KOPT-K1 (cell line): ENCODE results near the gene AOPEP.

Source experiments
- H3K27ac ChIP-seq: fragments of 200-600 bp; sonication (generic); 2 replicates; pipeline ENCODE4 v1.5.1; 2016; ENCODE audit warnings: antibody characterized with exemption, mild to moderate bottlenecking, low read depth, low read length; ENCODE audit not compliant: poor library complexity, severe bottlenecking
- H3K36me3 ChIP-seq: fragments of 200-600 bp; sonication (generic); 2 replicates; pipeline ENCODE4 v1.5.1; 2017; ENCODE audit warnings: antibody characterized with exemption, mild to moderate bottlenecking, low read length, moderate library complexity; ENCODE audit not compliant: insufficient read depth
- H3K9me3 ChIP-seq: fragments of 200-600 bp; sonication (generic); 2 replicates; pipeline ENCODE4 v1.5.1; 2017; ENCODE audit warnings: antibody characterized with exemption, low read length, mild to moderate bottlenecking; ENCODE audit not compliant: insufficient read depth, poor library complexity, severe bottlenecking

The AOPEP gene

DNA sequence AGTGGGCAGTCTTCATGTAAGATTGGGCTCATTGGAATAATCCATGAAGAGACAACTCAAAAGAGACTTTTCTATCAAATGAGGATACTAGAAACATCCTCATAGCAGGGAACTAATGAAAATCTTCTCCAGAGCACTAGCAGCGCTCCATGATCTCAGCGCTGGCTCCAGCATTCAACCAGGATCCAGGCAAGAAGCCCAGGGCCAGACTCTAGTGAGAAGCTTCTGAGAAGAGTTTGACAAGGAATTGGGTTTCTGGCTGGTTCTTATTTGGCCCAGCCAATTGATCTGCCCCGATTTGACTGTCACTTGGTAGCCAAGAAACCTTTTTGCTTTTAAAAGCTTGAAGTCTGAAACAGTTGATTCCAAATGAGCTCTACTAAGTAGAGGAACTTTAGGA is 60.1 kb downstream of the AOPEP start:
- Histone ChIP-seq H3K9me3 (no peaks in the 10 kb centered on the region), H3K36me3 (no peaks in the 10 kb centered on the region), H3K27ac (peak overlapping the region; percentile 34)

DNA sequence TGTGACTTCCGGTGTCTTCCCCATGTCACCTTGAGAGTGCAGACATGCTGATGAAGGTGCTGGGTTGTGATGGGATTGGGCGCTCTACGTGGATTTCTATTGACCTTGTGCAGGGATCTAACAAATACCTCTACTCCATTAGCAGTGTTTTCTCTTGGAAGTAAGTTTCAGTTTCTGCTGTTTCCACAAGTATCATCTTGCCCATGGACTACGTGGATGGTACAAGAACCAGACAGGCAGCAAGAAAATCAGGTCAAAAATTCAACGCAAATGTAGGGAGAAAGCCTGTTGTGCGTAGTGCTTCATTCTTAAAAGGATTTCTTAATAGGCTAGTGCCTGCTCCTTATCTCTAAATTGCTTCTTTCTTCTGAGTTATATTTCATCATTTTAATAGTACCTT is 60.8 kb downstream of the AOPEP start:
- no peak overlapping the region for H3K27ac ChIP-seq
- no peaks in the 10 kb centered on the region for H3K9me3 ChIP-seq
- H3K36me3 ChIP-seq: no peaks in the 10 kb centered on the region

DNA sequence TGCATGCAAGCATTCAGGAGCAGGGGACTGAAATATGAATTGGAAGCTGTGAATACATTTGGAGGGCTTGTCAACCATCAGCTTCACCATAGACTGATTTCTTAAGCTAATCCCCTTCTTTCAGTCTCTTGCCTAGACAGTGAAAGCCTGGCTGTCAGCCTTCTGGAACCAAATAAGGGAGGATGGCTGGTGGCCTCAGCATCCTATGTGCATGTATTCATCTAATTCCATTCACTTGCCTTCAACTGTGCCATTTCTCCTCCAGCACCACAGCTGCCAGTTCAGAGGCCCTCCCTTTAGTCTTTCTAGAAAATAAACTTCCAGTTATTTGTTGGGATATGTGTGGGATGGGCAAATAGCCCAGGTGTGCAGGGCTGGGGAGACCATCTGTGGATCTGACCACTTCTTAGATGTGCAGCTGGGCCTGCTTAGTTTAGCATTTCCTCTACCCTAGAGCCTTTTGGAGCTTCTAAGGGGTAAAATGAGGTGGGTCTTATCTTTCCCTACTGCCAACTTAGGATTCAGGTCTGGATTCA is 62.1 kb downstream of the AOPEP start:
- Histone ChIP-seq H3K36me3 (no peaks in the 10 kb centered on the region; the same call in 1 of the 2 replicates), H3K27ac (no peak overlapping the region), H3K9me3 (no peaks in the 10 kb centered on the region)

DNA sequence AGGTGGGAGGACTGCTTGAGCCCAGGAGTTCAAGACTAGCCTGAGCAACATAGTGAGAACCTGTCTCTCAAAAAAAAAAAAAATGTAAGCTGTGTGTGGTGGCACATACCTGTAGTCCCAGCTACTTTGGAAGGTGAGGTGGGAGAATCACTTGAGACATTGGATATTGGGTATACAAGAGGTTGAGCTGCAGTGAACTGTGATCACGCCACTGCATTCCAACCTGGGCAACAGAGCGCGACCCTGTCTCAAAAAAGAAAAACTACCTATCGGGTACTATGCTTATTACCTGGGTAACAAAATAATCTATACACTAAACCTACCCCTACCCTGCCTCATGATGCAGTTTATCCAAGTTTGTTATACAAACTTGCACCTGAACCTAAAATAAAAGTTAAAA is 64.9 kb downstream of the AOPEP start:
- Histone ChIP-seq H3K36me3 (no peaks in the 10 kb centered on the region; the same call in 1 of the 2 replicates), H3K9me3 (no peaks in the 10 kb centered on the region), H3K27ac (no peak overlapping the region)

DNA sequence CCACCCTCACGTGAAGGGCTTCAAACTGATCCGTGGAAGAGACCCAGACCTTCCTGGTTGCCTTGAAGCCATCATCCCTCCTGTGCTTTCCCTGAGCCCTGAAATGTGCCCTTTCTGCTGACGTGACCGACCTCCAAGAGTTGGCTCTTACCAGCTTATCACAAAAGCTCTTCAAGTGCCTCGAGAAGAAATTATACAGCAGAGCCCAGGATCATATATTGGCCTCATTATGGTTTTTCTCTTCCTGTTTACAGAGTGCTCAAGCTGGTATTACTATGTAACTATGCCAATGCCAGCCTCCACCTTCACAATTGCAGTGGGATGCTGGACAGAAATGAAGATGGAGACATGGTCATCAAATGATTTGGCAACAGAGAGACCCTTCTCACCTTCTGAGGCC is 66.0 kb downstream of the AOPEP start:
- Histone ChIP-seq H3K27ac (no peak overlapping the region), H3K9me3 (no peaks in the 10 kb centered on the region), H3K36me3 (no peaks in the 10 kb centered on the region; the same call in 1 of the 2 replicates)

DNA sequence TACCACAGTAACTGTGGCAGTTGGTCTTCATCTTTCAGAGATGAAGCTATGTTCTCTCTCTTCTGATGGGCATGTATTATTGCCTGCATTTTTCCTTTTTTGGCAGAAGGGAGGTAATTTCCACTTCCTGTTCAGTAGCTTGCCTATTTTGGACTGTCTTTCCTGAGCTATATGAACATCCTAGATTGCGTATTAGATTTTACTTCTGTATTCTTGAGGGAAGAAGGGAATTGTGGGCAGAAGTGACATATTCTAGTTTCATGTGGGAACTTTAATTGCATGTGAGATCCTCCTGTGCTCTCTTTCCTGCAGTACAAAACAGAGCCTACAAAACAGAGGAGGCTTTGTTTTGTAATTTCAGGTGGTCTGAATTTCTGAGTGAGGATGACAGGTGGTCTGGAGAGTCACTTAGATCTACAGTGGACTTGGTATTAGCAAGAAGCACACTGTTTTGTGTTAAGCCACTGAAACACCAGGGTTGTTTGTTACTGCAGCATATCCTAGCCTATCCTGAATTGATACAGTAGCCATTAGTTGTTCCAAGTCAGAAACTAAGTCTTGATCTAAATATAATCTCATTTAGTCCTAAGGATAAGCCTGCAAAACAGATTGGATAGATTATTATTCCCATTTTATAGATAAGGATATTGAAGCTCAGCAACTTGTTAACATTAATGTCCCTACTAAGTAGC is 68.1 kb downstream of the AOPEP start:
- Histone ChIP-seq H3K36me3 (no peaks in the 10 kb centered on the region; the same call in 1 of the 2 replicates), H3K27ac (no peak overlapping the region), H3K9me3 (no peaks in the 10 kb centered on the region)

DNA sequence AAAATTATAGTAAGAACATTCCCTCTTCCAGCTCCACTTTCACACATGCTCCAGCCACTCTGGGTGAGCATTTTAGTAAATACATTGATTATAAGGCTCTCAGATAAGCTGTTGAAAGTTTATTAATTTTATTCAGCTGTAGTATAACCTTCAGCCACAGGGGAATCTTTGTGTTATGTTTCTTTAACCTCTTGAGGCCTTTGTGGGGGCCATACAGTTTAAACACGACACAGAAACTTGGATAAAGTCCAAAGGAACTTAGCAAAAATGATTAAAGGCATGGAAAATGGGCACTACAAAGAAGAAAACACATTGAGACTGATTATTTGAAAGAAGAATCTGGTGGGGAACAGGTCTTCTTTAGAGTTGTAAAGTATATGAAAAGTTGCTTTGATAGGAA is 70.2 kb downstream of the AOPEP start:
- no peak overlapping the region for H3K27ac ChIP-seq
- peaks cover 7% of the 10 kb centered on the region; the same call in 1 of the 2 replicates for H3K36me3 ChIP-seq
- H3K9me3 ChIP-seq: no peaks in the 10 kb centered on the region

DNA sequence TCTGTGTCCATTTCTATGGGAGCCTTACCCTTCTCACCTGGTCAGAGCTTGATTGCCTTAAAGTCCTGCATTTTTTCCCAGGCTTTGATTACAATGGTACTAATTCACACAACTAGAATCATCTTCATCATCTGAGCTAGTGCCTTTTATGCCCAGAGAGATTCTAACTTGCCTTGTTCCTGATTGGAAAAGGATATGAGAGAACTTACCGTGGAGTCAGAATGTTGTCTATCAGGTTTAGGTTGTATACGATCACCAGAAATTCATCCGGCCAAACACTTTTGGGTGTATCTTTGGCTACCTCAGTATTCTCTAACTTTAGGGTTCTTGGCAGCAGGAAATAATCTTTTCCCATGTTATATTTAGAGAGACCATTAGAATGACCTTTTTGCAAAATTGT is 71.7 kb downstream of the AOPEP start:
- H3K36me3 ChIP-seq: peaks cover 7% of the 10 kb centered on the region; the same call in 1 of the 2 replicates
- H3K9me3 ChIP-seq: no peaks in the 10 kb centered on the region
- no peak overlapping the region for H3K27ac ChIP-seq

DNA sequence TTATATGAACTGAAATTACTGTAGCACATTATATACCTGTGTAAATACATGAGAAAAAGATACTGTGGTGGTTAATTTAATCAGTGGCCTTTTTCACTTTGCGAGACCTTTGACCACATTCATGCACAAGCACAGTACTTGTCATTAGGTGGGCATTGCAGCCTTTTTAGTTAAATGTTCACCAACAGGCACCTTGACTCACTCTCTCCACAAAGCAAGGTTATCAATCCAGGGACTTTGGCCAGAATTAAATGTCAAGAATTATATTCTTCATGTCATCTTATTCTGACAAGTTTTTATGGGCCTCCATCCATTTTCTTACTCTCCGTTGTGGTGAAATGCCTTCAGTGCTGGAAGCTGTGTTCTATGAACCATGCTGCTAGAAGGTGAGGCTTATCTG is 72.2 kb downstream of the AOPEP start:
- peaks cover 7% of the 10 kb centered on the region; the same call in 1 of the 2 replicates for H3K36me3 ChIP-seq
- H3K27ac ChIP-seq: no peak overlapping the region
- no peaks in the 10 kb centered on the region for H3K9me3 ChIP-seq

DNA sequence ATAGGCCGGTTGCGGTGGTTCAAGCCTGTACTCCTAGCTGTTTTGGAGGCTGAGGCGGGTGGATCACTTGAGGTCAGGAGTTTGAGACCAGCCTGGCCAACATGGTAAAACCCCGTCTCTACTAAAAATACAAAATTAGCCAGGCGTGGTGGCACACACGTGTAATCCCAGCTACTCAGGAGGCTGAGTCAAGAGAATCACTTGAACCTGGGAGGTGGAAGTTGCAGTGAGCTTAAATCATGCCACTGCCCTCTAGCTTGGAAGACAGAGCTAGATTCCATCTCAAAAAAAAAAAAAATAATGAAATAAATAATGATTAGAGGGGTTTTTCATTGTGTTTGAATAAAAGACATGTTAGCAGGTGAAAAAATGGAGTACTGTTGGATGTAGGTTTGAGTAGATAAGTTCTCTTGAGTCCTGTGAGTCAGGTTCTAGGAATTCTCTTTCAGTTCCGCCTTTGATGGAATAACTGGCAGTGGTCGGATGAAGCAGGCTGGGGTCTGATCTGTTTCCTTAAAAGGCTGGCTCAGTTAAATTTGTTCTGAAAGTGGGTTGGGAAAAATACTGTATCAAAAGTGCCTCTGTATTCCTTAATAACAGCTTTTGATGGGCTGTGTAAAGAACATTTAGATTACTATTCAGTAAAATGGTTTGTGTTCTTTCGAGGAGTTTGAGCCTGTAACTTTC is 73.2 kb downstream of the AOPEP start:
- H3K9me3 ChIP-seq: no peaks in the 10 kb centered on the region
- no peak overlapping the region for H3K27ac ChIP-seq
- peaks cover 7% of the 10 kb centered on the region; the same call in 1 of the 2 replicates for H3K36me3 ChIP-seq

DNA sequence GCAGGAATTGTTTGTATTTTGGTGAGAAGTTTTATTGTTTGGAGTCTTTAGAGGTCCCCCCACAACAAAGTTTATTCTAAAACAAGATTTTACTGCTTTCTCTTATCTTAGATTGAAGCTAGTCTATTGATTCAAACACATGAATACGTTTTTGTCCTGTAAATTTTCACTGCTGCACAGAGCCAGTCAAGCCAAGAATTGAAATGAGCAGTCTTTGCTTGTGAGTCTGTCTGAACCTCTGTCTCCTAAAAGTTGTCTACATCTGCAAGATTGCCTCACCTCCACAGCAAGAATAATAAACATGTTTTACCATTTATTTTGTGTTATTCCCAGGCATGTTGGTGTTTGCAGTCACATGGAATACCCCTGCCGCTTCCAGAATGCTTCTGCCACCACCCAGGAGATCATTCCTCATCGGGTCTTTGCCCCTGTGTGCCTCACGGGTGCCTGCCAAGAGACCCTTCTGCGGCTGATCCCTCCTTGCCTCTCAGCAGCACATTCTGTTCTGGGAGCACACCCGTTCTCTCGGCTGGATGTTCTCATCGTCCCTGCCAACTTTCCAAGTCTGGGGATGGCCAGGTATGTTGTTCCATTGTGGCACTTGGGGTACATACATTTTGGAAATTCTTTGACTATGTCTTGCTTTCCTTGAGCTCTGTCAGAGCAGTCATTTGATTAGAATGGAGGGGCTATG is 74.1 kb downstream of the AOPEP start:
- Histone ChIP-seq H3K9me3 (no peaks in the 10 kb centered on the region), H3K27ac (no peak overlapping the region), H3K36me3 (peaks cover 7% of the 10 kb centered on the region; the same call in 1 of the 2 replicates)

DNA sequence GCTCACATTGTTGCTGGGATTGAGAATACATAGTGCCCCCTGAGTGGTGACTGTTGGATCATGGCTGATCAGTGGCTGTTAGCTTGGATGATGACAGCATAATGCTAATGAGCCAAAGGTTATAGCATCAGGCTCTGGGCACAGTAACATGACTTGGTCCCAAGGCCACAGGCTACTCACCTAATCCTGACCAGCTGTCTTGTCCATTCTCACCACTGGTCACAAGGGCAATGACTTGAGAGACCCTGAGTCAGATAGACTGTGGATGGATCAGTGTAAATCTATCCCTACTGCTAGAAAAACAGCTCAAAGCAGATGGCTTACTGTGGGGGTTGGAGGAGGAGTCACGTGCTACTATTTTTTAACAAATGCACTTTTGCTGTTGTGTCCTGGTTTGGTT is 74.7 kb downstream of the AOPEP start:
- Histone ChIP-seq H3K27ac (no peak overlapping the region), H3K36me3 (peaks cover 7% of the 10 kb centered on the region; the same call in 1 of the 2 replicates), H3K9me3 (no peaks in the 10 kb centered on the region)

DNA sequence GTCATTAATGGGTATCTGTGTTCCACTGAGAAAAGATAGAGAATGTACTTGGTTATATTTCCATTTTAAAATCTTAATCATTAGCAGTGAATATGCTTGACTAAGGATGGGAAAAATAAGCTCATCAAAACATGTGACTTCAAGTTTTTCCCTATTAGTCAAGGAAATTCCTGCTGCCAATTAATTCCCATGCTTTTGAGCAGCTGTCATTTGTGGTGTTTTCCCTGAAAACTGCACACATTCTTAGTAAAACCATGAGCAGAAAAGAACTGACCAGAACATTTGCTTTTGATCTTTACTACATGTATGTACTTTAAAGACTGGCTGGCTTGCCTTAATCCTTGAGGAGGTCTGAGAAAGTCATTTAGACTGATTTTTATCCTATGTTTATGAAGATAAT is 75.2 kb downstream of the AOPEP start:
- no peaks in the 10 kb centered on the region for H3K9me3 ChIP-seq
- peaks cover 7% of the 10 kb centered on the region; the same call in 1 of the 2 replicates for H3K36me3 ChIP-seq
- H3K27ac ChIP-seq: no peak overlapping the region

DNA sequence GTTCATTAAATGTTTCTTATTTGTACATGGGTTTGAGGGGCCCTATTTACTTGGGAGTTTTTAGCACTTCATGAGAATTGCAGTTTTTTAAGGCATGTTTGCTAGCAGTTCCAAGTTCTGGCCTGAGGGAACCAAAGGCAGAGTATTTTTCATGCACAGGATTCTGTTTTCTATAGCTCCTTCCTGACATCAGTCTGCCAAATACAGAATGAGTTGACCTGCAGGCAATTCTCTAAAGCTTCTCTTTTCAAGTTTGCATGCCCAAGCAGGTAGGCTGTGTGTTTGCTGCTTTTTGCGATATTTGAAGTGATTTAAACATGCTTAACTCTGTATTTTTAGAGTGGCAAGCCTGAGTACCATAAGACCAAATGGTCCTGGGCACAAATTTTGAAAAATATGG is 75.8 kb downstream of the AOPEP start:
- H3K27ac ChIP-seq: no peak overlapping the region
- no peaks in the 10 kb centered on the region for H3K9me3 ChIP-seq
- H3K36me3 ChIP-seq: peaks cover 7% of the 10 kb centered on the region; the same call in 1 of the 2 replicates

DNA sequence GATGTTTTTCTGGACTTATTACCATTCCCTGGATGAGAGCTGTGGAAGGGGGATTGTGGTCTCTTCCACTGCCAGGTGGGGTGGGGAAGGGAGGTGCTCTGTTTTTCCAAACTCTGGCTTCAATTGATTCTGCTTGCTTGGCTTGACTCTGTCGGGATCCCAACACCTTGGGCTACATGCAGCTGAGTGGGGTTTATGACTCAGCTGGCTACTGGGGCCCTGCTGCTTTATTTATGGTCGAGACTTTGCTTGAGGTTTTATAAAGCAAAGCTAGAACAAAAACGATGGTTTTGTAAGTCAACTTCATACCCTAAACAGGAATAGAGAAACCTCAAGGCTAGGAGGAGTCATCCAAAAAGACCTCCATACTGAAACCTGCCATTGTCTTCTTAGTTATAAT is 76.3 kb downstream of the AOPEP start:
- Histone ChIP-seq H3K9me3 (no peaks in the 10 kb centered on the region), H3K36me3 (peaks cover 7% of the 10 kb centered on the region; the same call in 1 of the 2 replicates), H3K27ac (no peak overlapping the region)
